OCI-LY1 (cell line): ENCODE data around the gene DHX29.

ENCODE experiments used
- H2AFZ ChIP-seq: fragments of 200-600 bp; sonication (generic), shearing (Covaris generic); 2 replicates; pipeline ENCODE4 v1.6.0; 2014; ENCODE audit warnings: antibody characterized with exemption, mild to moderate bottlenecking, low read length
- H3F3A ChIP-seq: fragments of 200-600 bp; sonication (generic), shearing (Covaris generic); 2 replicates; pipeline ENCODE4 v1.6.0; 2014; ENCODE audit warnings: mild to moderate bottlenecking, antibody characterized with exemption, low read length, moderate library complexity; ENCODE audit not compliant: insufficient read depth
- H3K27ac ChIP-seq: fragments of 200-600 bp; sonication (generic); 2 replicates; pipeline ENCODE4 v1.5.1; 2014; ENCODE audit warnings: low read length, mixed run types, mild to moderate bottlenecking, low read depth; ENCODE audit not compliant: poor library complexity, severe bottlenecking
- H3K27me3 ChIP-seq: fragments of 200-600 bp; sonication (generic); 2 replicates; pipeline ENCODE4 v1.6.0; 2014; ENCODE audit warnings: antibody characterized with exemption, mild to moderate bottlenecking, low read length, moderate library complexity; ENCODE audit not compliant: insufficient read depth
- H3K36me3 ChIP-seq: fragments of 200-600 bp; sonication (generic); 2 replicates; pipeline ENCODE4 v1.6.1; 2014; ENCODE audit warnings: mild to moderate bottlenecking, antibody characterized with exemption, low read length, moderate library complexity, mixed read lengths; ENCODE audit not compliant: insufficient read depth
- H3K4me1 ChIP-seq: fragments of 200-600 bp; sonication (generic); 2 replicates; pipeline ENCODE4 v1.5.1; 2014; ENCODE audit warnings: mild to moderate bottlenecking, low read length, moderate library complexity; ENCODE audit not compliant: insufficient read depth, severe bottlenecking
- H3K4me2 ChIP-seq: fragments of 200-600 bp; sonication (generic), shearing (Covaris generic); 2 replicates; pipeline ENCODE4 v1.6.1; 2014; ENCODE audit warnings: low read length
- H3K4me3 ChIP-seq: fragments of 200-600 bp; sonication (generic); 2 replicates; pipeline ENCODE4 v1.5.1; 2014; ENCODE audit warnings: low read length, low read depth, mild to moderate bottlenecking, mixed read lengths; ENCODE audit not compliant: poor library complexity, severe bottlenecking
- H3K79me2 ChIP-seq: fragments of 200-600 bp; shearing (Covaris generic); 2 replicates; pipeline ENCODE4 v1.6.1; 2016; ENCODE audit warnings: mixed run types, low read length, mixed read lengths; ENCODE audit not compliant: insufficient read depth
- H3K9ac ChIP-seq: fragments of 200-600 bp; sonication (generic), shearing (Covaris generic); 2 replicates; pipeline ENCODE4 v1.6.1; 2014; ENCODE audit warnings: mild to moderate bottlenecking, low read length, mixed read lengths
- H3K9me2 ChIP-seq: fragments of 200-600 bp; sonication (generic), shearing (Covaris generic); 2 replicates; pipeline ENCODE4 v1.6.1; 2014; ENCODE audit warnings: low read depth, mild to moderate bottlenecking, low read length, mixed read lengths
- H3K9me3 ChIP-seq: fragments of 200-600 bp; shearing (Covaris generic); 2 replicates; pipeline ENCODE4 v1.6.1; 2014; ENCODE audit warnings: low read length, mixed read lengths
- H4K20me1 ChIP-seq: fragments of 200-600 bp; sonication (generic), shearing (Covaris generic); 2 replicates; pipeline ENCODE4 v1.6.0; 2016; ENCODE audit warnings: mild to moderate bottlenecking, low read length; ENCODE audit not compliant: insufficient read depth
- EZH2 ChIP-seq: fragments of 200-600 bp; sonication (generic), shearing (Covaris generic); IDR thresholded peaks from 2 replicates; pipeline ENCODE4 v1.8.0; 2017; ENCODE audit warnings: borderline replicate concordance, mixed run types, mild to moderate bottlenecking, antibody characterized with exemption, low read length, moderate library complexity, mixed read lengths
- TF ChIP-seq, protein P1 (sequence below): fragments of 200-600 bp; sonication (generic), shearing (Covaris generic); IDR thresholded peaks from 2 replicates; pipeline ENCODE4 v1.5.1; 2017; ENCODE audit warnings: mild to moderate bottlenecking, antibody characterized with exemption, low read length, moderate library complexity, mixed read lengths

Gene DHX29

DNA sequence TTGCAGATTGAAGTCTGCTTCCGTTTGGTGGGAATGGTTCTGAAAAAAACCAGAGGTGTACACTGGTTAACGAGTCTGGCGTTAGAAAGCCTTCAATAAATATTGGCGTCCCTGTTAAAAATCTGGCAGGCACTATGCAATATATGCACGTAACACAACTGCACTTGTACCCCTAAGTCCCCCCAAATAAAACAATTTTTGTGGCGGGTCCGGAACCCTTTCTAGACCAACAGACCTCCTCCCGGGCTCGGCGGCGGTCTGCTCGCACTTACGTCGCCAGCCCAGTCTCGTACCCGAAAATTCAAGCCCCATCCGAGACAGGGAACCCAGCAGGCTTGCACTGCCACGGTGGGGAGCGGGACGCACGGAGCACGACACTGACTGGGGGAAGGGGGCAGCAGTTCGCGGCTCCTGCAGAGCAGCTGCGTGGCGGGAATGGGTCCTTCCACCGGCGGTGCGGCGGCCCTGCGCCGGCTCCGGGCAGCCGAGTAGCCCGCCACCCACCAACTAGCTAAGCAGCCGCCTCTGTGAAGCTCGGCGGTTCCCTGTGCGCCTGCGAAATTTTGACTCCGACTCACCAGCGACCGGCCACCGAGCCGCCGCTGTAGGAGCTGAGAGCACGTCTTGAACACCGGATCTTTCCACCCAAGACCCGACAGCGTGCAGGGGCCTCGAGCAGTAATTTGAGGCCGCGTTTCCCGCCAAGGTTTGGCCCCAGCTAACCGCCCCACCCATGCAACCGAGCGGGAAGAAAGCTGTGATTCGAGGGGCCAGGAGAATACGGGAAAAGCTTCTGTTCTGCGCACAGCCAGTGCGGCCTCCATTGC, 84.3 kb downstream of the DHX29 start:
- Histone ChIP-seq H3K27ac (no peak overlapping the region), H2AFZ (no peak overlapping the region), H4K20me1 (no peaks in the 10 kb centered on the region), H3K9me3 (no peaks in the 10 kb centered on the region), H3K4me2 (no peak overlapping the region), H3K27me3 (0 out of 2 replicates have a peak, but pooled peaks cover 6% of the 10 kb centered on the region), H3K9me2 (no peaks in the 10 kb centered on the region), H3K4me3 (no peak overlapping the region), H3F3A (no peaks in the 10 kb centered on the region), H3K79me2 (no peaks in the 10 kb centered on the region), H3K36me3 (no peaks in the 10 kb centered on the region), H3K4me1 (peaks cover 14% of the 10 kb centered on the region), H3K9ac (no peak overlapping the region)
- no peak for TF ChIP-seq EZH2
- TF ChIP-seq, protein P1, sequence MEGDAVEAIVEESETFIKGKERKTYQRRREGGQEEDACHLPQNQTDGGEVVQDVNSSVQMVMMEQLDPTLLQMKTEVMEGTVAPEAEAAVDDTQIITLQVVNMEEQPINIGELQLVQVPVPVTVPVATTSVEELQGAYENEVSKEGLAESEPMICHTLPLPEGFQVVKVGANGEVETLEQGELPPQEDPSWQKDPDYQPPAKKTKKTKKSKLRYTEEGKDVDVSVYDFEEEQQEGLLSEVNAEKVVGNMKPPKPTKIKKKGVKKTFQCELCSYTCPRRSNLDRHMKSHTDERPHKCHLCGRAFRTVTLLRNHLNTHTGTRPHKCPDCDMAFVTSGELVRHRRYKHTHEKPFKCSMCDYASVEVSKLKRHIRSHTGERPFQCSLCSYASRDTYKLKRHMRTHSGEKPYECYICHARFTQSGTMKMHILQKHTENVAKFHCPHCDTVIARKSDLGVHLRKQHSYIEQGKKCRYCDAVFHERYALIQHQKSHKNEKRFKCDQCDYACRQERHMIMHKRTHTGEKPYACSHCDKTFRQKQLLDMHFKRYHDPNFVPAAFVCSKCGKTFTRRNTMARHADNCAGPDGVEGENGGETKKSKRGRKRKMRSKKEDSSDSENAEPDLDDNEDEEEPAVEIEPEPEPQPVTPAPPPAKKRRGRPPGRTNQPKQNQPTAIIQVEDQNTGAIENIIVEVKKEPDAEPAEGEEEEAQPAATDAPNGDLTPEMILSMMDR = no peak

DNA sequence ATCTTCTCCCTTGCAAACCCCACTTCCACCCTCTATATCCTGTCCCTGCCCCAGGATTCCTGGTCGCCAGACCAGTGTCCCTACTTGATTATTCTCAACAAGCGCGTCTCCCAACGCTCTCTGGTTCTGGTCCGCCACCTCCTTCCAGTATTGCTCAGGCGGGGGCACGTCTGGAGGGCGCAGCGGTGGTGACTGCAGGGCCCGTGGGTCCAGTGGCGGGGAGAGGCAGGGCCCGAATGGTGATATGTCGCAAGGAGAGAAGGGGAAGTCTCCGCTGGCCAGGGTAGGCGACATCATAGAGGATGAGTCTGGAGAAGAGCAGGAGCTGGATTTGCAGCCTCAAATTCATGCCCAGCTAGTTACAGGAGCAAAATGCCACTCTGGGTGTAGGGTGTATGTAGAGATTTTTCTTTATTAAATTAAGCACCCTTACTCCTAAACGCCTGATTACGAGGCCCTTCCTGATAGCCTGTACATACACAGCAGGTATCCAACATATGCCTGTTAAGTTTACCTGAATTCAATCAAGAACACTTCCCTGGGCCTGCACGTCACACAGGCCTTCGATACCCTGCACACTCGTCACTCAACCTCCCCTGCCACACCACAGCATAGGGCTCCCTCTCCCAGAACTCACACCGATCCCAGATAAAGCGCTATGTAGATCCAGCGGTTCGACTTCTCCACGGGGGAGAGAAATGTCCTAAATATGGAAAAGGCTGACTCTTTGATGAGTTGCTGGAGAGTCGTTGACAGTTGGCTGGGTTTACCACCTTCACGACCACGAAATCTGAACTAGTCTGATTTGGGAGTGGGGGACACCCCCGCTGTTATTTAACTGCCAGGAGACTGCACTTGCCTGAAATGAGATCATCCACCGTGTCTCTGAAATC, 85.2 kb downstream of the DHX29 start:
- Histone ChIP-seq H3F3A (no peaks in the 10 kb centered on the region), H3K9me2 (no peaks in the 10 kb centered on the region), H2AFZ (no peak overlapping the region), H3K4me1 (peaks cover 10% of the 10 kb centered on the region), H3K27me3 (no peaks in the 10 kb centered on the region), H3K27ac (no peak overlapping the region), H3K4me2 (no peak overlapping the region), H3K9ac (no peak overlapping the region), H3K9me3 (no peaks in the 10 kb centered on the region), H3K36me3 (no peaks in the 10 kb centered on the region), H3K4me3 (no peak overlapping the region), H3K79me2 (no peaks in the 10 kb centered on the region), H4K20me1 (no peaks in the 10 kb centered on the region)
- TF ChIP-seq EZH2 = no peak
- TF ChIP-seq, protein P1 = no peak

DNA sequence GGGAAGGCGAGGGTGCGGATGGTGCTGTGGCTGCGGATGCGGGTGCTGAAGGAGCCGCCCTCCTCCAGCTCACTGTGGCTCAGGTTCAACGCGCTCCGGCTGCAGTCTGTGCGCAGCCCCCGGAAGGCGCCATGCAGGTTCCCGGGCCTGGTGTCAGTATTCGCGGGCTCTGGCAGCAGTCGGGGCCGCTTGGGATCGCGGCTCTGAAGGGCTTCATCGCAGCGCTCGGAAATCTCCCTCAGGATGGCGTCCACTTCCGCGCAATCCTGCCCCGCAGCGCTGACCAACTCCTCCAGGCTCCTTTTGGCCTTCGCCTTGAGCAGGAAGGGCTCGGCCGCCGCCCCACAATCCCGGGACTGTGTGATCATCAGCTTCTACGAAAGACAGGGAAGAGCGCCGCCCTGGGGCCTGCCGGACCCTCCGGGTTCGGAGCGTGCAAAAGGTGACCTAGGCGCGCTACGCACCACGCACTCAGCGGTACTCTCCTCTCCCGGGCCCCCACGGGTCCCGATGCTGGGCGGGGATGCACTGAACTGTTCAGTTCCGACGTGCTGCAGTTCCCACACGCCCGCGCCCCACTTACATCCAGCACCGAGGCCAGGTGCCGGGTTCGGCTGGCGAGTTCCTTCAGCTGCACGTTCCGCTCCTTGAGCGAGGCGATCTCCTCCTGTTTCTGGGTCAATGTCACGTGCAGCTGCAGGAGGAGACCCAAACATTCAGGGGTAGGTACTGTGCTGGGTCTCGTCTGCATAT, 86.9 kb downstream of the DHX29 start:
- Histone ChIP-seq H3K4me1 (peaks cover 4% of the 10 kb centered on the region), H3K27me3 (no peaks in the 10 kb centered on the region), H3K79me2 (no peaks in the 10 kb centered on the region), H3K36me3 (no peaks in the 10 kb centered on the region), H2AFZ (no peak overlapping the region), H3K9ac (no peak overlapping the region), H3F3A (no peaks in the 10 kb centered on the region), H3K27ac (no peak overlapping the region), H3K9me3 (no peaks in the 10 kb centered on the region), H3K9me2 (no peaks in the 10 kb centered on the region), H4K20me1 (no peaks in the 10 kb centered on the region), H3K4me2 (peak overlapping the region; percentile 45), H3K4me3 (peak overlapping the region; percentile 45)
- TF ChIP-seq EZH2 = no peak
- TF ChIP-seq, protein P1 = no peak
